ENCODE results near the gene ZNF747.

DNA sequence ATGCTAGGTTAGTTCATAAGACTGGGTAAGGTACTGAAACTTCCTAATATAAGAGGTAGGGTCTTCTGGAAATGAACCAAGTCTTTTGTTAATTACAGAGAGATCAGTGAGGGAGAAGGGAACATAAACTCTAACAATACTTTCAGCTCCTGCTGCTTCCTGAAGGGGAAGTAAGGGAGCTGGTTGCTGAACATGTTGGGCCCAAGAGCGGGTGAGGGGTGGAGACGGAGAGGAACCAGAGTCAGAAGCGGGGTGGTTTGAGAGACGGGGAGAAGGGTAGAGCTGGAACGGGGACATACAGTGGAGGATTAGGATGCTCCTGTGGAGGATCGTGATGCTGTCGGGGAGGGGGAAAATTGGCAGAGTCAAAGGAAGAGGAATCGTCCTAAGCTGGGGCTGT lies 11.5 kb upstream of the ZNF747 start:
- TF ChIP-seq, protein P1, sequence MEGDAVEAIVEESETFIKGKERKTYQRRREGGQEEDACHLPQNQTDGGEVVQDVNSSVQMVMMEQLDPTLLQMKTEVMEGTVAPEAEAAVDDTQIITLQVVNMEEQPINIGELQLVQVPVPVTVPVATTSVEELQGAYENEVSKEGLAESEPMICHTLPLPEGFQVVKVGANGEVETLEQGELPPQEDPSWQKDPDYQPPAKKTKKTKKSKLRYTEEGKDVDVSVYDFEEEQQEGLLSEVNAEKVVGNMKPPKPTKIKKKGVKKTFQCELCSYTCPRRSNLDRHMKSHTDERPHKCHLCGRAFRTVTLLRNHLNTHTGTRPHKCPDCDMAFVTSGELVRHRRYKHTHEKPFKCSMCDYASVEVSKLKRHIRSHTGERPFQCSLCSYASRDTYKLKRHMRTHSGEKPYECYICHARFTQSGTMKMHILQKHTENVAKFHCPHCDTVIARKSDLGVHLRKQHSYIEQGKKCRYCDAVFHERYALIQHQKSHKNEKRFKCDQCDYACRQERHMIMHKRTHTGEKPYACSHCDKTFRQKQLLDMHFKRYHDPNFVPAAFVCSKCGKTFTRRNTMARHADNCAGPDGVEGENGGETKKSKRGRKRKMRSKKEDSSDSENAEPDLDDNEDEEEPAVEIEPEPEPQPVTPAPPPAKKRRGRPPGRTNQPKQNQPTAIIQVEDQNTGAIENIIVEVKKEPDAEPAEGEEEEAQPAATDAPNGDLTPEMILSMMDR (IDR thresholded peaks at IDR 0.05) = no peak
- no peak for TF ChIP-seq POLR2A (IDR thresholded peaks at IDR 0.05)

All from lower leg skin (tissue), 3 donors.